Endothelial cell of umbilical vein (primary cell): ENCODE measurements around the gene PLEKHA4.

Source experiments
- EZH2 ChIP-seq: IDR thresholded peaks from 2 replicates; pipeline ENCODE4 v1.6.1; 2012; ENCODE audit warnings: borderline replicate concordance, low read depth, mild to moderate bottlenecking, moderate library complexity, low read length, inconsistent platforms; ENCODE audit not compliant: severe bottlenecking
- POLR2A ChIP-seq: IDR thresholded peaks from 2 replicates; pipeline ENCODE4 v1.6.1; 2012; ENCODE audit warnings: low read depth, mild to moderate bottlenecking, control low read depth, low read length
- TF ChIP-seq, protein P1 (sequence below), 2 donors: IDR thresholded peaks; 1 replicate in 1 of 2; 2 replicates in 1 of 2; pipeline ENCODE4 v1.5.1; 2011; ENCODE audit warnings: low read length in 2 of 2, mild to moderate bottlenecking in 2 of 2, moderate library complexity in 2 of 2, control low read depth in 1 of 2, inconsistent platforms in 1 of 2, low read depth in 1 of 2; ENCODE audit not compliant: insufficient read depth in 1 of 2; ENCODE audit errors: extremely low read depth in 1 of 2

DNA sequence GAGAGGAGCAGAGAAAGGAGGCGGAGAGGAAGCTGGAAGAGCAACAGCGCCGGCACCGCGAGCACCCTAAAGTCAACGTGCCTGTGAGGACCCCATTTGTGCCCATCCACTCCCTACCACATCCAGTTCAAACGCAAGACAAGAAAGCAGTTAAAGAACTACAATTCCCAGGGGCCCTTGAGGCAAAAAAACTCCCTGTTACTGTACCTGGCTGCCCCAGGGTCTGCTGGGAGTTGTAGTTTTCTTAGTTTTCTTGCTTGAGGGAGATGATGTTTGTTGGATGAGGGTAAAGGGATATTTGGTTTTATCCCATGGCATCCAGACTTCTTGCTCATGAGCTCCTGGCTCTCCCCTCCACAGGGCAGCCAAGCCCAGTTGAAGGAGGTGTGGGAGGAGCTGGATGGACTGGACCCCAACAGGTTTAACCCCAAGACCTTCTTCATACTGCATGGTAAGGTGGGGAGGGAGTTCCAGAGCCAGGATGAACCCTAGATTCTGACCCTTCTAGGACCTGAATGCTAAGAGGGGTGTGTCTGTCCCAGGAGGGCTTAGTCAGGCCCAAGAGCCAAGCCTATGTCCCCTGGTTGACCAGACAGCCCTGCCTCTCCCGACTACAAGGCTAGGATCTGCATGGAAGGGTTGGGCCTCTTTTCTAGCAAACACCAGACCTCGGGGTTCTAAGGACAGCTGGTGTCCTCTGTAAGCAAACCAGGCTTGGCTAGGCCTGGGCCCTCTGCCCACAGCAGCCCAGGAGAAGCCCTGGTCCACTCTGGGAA lies 44.9 kb upstream of the PLEKHA4 start:
- TF ChIP-seq, protein P1, sequence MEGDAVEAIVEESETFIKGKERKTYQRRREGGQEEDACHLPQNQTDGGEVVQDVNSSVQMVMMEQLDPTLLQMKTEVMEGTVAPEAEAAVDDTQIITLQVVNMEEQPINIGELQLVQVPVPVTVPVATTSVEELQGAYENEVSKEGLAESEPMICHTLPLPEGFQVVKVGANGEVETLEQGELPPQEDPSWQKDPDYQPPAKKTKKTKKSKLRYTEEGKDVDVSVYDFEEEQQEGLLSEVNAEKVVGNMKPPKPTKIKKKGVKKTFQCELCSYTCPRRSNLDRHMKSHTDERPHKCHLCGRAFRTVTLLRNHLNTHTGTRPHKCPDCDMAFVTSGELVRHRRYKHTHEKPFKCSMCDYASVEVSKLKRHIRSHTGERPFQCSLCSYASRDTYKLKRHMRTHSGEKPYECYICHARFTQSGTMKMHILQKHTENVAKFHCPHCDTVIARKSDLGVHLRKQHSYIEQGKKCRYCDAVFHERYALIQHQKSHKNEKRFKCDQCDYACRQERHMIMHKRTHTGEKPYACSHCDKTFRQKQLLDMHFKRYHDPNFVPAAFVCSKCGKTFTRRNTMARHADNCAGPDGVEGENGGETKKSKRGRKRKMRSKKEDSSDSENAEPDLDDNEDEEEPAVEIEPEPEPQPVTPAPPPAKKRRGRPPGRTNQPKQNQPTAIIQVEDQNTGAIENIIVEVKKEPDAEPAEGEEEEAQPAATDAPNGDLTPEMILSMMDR (IDR thresholded peaks at IDR 0.05; ENCODE audit: extremely low read depth in 1 of 2, insufficient read depth in 1 of 2, low read depth in 1 of 2, low read length in 2 of 2), result no peak
- TF ChIP-seq POLR2A, result no peak
- TF ChIP-seq EZH2, result no peak
